IPS-NIHi7 (cell line): ENCODE measurements around the gene IDH3G.
"Not testable (repeated sequence)": the region's sequence is repeated elsewhere in the genome, so short reads cannot be mapped to it uniquely, and the experiment has no call there.

Experiments used
- DNase-seq: peaks from one replicate; pipeline ENCODE4 v3.0.0; 2012; ENCODE audit warnings: mixed read lengths; ENCODE audit errors: extremely low spot score

Gene IDH3G

GRCh38 chrX:153762626-153763173 is 31.5 kb downstream of the IDH3G start:
- DNase-seq: no peak

GRCh38 chrX:153761863-153762262 is 32.3 kb downstream of the IDH3G start:
- no peak for DNase-seq

GRCh38 chrX:153755136-153755535 is 39.0 kb downstream of the IDH3G start:
- no peak for DNase-seq

- peak; percentile 7 for DNase-seq
Observed at GRCh38 chrX:153750127-153750774, 43.9 kb downstream of the IDH3G start.

GRCh38 chrX:153749017-153749416 is 45.2 kb downstream of the IDH3G start:
- DNase-seq: not testable (repeated sequence)

GRCh38 chrX:153746991-153747390 is 47.2 kb downstream of the IDH3G start:
- DNase-seq: not testable (repeated sequence)

- DNase-seq: no peak
Observed at GRCh38 chrX:153746359-153746758, 47.8 kb downstream of the IDH3G start.

- not testable (repeated sequence) for DNase-seq
Observed at GRCh38 chrX:153745067-153745433, 49.1 kb downstream of the IDH3G start.

GRCh38 chrX:153744210-153745066 is 49.7 kb downstream of the IDH3G start:
- peak; percentile 11 for DNase-seq

GRCh38 chrX:153743468-153744209 is 50.5 kb downstream of the IDH3G start:
- DNase-seq: not testable (repeated sequence)

GRCh38 chrX:153742796-153743467 is 51.2 kb downstream of the IDH3G start:
- DNase-seq: not testable (repeated sequence)

- not testable (repeated sequence) for DNase-seq
Observed at GRCh38 chrX:153742111-153742510, 52.1 kb downstream of the IDH3G start.

- DNase-seq: no peak
Observed at GRCh38 chrX:153741446-153741845, 52.7 kb downstream of the IDH3G start.

- DNase-seq: no peak
Observed at GRCh38 chrX:153740631-153741222, 53.4 kb downstream of the IDH3G start.

GRCh38 chrX:153739754-153740486 is 54.3 kb downstream of the IDH3G start:
- no peak for DNase-seq

- DNase-seq: no peak
Observed at GRCh38 chrX:153738056-153738605, 56.0 kb downstream of the IDH3G start.

GRCh38 chrX:153736871-153737441 is 57.2 kb downstream of the IDH3G start:
- no peak for DNase-seq

- no peak for DNase-seq
Observed at GRCh38 chrX:153736071-153736820, 57.9 kb downstream of the IDH3G start.
